ENCODE measurements around the gene LIMS2. TPM values are rescaled to one million over a fixed set of nuclear protein-coding genes. Genes with fewer than 3 reads are reported as not detected.

The LIMS2 gene
- total RNA-seq, 2 experiments from 2014 or later = 4.5 to 11.4 TPM

DNA sequence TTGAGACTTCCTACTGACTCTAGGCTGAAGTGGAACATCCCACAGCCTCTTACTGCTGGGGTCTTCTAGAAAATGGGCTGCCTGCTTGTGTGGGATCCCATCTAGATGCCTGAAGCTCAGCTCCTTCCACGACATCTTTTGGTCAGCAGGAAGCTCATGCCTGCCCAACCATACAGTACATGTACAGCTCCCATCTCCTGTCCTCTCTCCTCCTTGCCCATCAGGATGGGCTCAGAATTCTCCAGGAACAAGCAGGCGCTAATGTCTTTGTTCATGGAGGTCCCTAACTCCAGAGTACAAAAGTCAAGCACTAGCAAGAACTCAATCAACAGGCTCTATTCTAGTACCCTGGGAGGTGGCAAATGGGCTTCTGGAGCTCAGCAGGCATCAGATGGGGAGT is 61.1 kb downstream of the LIMS2 start:
- CTCF ChIA-PET = interaction anchor here (1.1 kb wide), 1 partner anchor 36 kb away, joined by 6 read pairs; no protein-coding TSS in a partner anchor
- Mint-ChIP-seq H3K4me1 (peaks cover 9% of the 10 kb centered on the region), H3K27ac (no peak overlapping the region), H3K9me3 (ENCODE audit: low read depth) (no peaks in the 10 kb centered on the region), H3K27me3 (peaks cover 52% of the 10 kb centered on the region), H3K36me3 (no peaks in the 10 kb centered on the region), H3K4me3 (no peak overlapping the region)
- ATAC-seq (no peak), DNase-seq (no peak)

- DNase-seq (no peak), ATAC-seq (no peak)
- Mint-ChIP-seq H3K27ac (no peak overlapping the region), H3K36me3 (no peaks in the 10 kb centered on the region), H3K4me1 (peaks cover 9% of the 10 kb centered on the region), H3K9me3 (ENCODE audit: low read depth) (no peaks in the 10 kb centered on the region), H3K4me3 (no peak overlapping the region), H3K27me3 (peaks cover 47% of the 10 kb centered on the region)
- CTCF ChIA-PET = no interaction called here
These were observed 63.1 kb downstream of the LIMS2 start for GRCh38 chr2:127612111-127612822.

GRCh38 chr2:127611076-127611925 is 64.0 kb downstream of the LIMS2 start:
- Mint-ChIP-seq H3K36me3 (no peaks in the 10 kb centered on the region), H3K4me3 (no peak overlapping the region), H3K27ac (no peak overlapping the region), H3K27me3 (peaks cover 38% of the 10 kb centered on the region), H3K4me1 (peaks cover 7% of the 10 kb centered on the region), H3K9me3 (ENCODE audit: low read depth) (no peaks in the 10 kb centered on the region)
- DNase-seq (no peak), ATAC-seq (no peak)
- CTCF ChIA-PET = no interaction called here

DNA sequence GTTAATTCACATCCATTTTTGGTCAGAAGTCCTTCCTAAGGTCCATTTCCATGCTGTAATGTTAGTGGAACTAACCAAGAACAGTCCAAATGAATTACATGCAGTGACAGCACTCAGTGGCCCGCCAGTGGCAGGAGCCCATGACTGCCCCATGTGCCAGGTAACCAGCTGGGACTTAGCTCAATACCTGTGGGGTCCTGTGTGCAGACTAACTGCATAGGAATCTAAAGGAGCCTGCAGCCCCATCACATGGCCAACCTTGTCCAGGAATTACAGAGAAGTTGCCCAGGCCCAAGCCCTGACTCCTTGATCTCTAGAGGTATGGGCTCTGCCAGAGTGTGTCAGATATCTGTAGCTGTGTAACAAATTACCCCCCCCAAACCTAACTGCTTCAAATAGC is 64.8 kb downstream of the LIMS2 start:
- Mint-ChIP-seq H3K27ac (no peak overlapping the region), H3K27me3 (peaks cover 30% of the 10 kb centered on the region), H3K4me3 (no peak overlapping the region), H3K9me3 (ENCODE audit: low read depth) (no peaks in the 10 kb centered on the region), H3K4me1 (no peaks in the 10 kb centered on the region), H3K36me3 (no peaks in the 10 kb centered on the region)
- CTCF ChIA-PET = interaction anchor here (1.1 kb wide), 1 partner anchor 39 kb away, joined by 3 read pairs; no protein-coding TSS in a partner anchor
- ATAC-seq (no peak), DNase-seq (no peak)

DNA sequence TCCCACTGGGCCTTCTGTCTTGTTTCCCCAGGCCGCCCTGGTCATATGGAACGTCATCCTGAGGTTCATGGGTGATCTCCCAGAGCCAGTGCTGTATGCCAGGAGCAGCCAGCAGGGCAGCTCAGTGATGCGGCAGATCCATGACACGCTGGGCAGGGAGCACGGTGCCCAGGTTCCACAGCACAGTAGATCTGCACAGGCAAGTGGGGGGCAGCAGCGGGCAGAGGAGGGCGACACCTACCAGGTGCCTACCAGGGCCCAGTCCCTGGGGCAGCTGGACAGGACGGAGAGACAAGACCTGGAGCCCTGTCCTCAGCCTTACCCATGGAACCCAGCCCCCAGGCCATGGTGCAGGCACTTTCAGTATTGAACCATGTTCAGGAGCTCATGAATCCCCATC is 65.5 kb downstream of the LIMS2 start:
- no peak overlapping the region for H3K27ac Mint-ChIP-seq
- ATAC-seq = no peak
- no peaks in the 10 kb centered on the region for H3K4me1 Mint-ChIP-seq
- peaks cover 24% of the 10 kb centered on the region for H3K27me3 Mint-ChIP-seq
- H3K9me3 Mint-ChIP-seq (ENCODE audit: low read depth) = no peaks in the 10 kb centered on the region
- H3K4me3 Mint-ChIP-seq = no peak overlapping the region
- DNase-seq = no peak
- CTCF ChIA-PET = interaction anchor here (1.1 kb wide), 1 partner anchor 40 kb away, joined by 3 read pairs; no protein-coding TSS in a partner anchor
- H3K36me3 Mint-ChIP-seq = no peaks in the 10 kb centered on the region

GRCh38 chr2:127609031-127609751 is 66.1 kb downstream of the LIMS2 start:
- CTCF ChIA-PET = interaction anchor here (1.1 kb wide), 1 partner anchor 41 kb away, joined by 3 read pairs; no protein-coding TSS in a partner anchor
- peak; percentile 16 for ATAC-seq
- no peaks in the 10 kb centered on the region for H3K9me3 Mint-ChIP-seq (ENCODE audit: low read depth)
- H3K4me3 Mint-ChIP-seq = no peak overlapping the region
- H3K27ac Mint-ChIP-seq = no peak overlapping the region
- no peak for DNase-seq
- no peaks in the 10 kb centered on the region for H3K4me1 Mint-ChIP-seq
- no peaks in the 10 kb centered on the region for H3K36me3 Mint-ChIP-seq
- peaks cover 20% of the 10 kb centered on the region for H3K27me3 Mint-ChIP-seq

- peaks cover 13% of the 10 kb centered on the region for H3K27me3 Mint-ChIP-seq
- DNase-seq = no peak
These were observed 67.0 kb downstream of the LIMS2 start for GRCh38 chr2:127608061-127609030.

DNA sequence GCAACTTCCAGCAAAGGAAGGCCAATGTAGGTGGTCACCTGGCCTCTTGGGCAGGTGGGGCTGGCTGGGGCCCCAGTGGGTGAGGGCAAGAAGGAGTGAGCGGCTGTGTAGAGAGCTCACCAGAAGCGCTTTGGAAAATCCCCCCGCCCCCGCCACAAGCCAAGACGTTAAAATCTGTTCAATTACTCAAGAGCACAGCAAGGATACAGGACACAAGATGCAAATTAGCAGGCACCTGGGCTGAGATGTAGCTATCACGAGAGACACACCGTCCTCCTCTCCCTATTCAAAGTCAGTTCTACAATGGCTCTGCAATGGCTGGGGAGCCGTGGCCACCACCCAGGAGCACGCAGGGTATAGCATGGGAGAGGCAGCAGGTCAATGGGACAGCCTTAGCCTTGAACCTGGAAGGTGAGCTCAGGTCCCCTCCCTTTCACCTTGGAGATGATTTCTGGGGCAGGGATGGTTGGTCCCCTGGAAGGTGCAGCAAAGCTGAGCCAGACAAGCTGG is 67.9 kb downstream of the LIMS2 start:
- DNase-seq = no peak
- CTCF ChIA-PET = interaction anchor here (0.8 kb wide), 1 partner anchor 16 kb away, joined by 5 read pairs; no protein-coding TSS in a partner anchor
- Mint-ChIP-seq H3K4me3 (no peak overlapping the region), H3K27ac (no peak overlapping the region), H3K4me1 (no peaks in the 10 kb centered on the region), H3K27me3 (peaks cover 14% of the 10 kb centered on the region), H3K9me3 (ENCODE audit: low read depth) (peaks cover 2% of the 10 kb centered on the region), H3K36me3 (peaks cover 3% of the 10 kb centered on the region)
- ATAC-seq = no peak

More at GRCh38 chr2:127608061-127609030, 67.0 kb downstream of the LIMS2 start:
- CTCF ChIA-PET = interaction anchor here (0.8 kb wide), 1 partner anchor 17 kb away, joined by 5 read pairs; no protein-coding TSS in a partner anchor
- no peak for ATAC-seq
- Mint-ChIP-seq H3K27ac (no peak overlapping the region), H3K4me3 (no peak overlapping the region), H3K9me3 (ENCODE audit: low read depth) (no peaks in the 10 kb centered on the region), H3K36me3 (no peaks in the 10 kb centered on the region), H3K4me1 (no peaks in the 10 kb centered on the region)

DNA sequence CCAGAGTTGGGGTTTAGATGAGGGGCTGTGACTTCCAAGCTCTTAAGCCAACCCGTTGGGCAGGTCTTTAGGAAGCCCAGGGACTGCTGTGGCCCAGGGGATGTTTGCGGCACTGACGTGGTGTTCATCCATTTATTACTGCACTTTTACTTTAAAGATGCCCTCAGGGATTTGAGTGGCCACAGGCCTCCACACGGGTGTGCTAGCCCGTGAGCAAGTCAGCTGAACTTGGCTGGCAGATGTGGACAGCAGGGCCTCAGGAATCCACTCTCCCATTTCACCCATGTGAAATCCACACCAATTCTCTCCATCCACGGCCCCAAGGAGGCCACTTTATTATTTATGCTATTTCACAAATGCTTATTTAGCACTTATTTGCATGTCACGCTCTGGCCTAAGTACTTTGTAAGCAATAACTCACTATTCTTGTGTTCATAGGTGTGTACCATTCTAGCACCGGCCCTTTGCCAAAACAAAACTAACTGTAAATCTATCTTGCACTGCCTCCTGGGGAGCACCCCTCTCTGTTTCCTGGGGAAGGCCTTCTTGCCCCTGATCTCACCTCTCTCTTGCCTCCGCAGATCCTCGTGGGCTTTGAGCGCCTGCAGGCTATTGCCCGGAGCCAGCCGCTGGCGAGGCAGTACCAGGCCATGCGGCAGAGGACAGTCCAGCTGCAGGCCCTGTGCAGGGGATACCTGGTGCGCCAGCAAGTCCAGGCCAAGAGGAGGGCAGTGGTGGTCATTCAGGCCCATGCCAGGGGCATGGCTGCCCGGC is 68.5 kb downstream of the LIMS2 start:
- Mint-ChIP-seq H3K27me3 (peaks cover 14% of the 10 kb centered on the region), H3K36me3 (peaks cover 3% of the 10 kb centered on the region), H3K9me3 (ENCODE audit: low read depth) (peaks cover 2% of the 10 kb centered on the region), H3K4me1 (no peaks in the 10 kb centered on the region), H3K27ac (no peak overlapping the region), H3K4me3 (no peak overlapping the region)
- DNase-seq (no peak), ATAC-seq (no peak)
- CTCF ChIA-PET = interaction anchor here (0.8 kb wide), 1 partner anchor 16 kb away, joined by 5 read pairs; no protein-coding TSS in a partner anchor

GRCh38 chr2:127605691-127606263 is 69.6 kb downstream of the LIMS2 start:
- peaks cover 3% of the 10 kb centered on the region for H3K36me3 Mint-ChIP-seq
- DNase-seq (no peak), ATAC-seq (no peak)
- H3K27me3 Mint-ChIP-seq = peaks cover 19% of the 10 kb centered on the region
- CTCF ChIA-PET = interaction anchor here (2.3 kb wide), 1 partner anchor 14 kb away, joined by 13 read pairs; no protein-coding TSS in a partner anchor
- H3K9me3 Mint-ChIP-seq (ENCODE audit: low read depth) = peaks cover 2% of the 10 kb centered on the region
- no peaks in the 10 kb centered on the region for H3K4me1 Mint-ChIP-seq
- H3K4me3 Mint-ChIP-seq = no peak overlapping the region
- no peak overlapping the region for H3K27ac Mint-ChIP-seq

DNA sequence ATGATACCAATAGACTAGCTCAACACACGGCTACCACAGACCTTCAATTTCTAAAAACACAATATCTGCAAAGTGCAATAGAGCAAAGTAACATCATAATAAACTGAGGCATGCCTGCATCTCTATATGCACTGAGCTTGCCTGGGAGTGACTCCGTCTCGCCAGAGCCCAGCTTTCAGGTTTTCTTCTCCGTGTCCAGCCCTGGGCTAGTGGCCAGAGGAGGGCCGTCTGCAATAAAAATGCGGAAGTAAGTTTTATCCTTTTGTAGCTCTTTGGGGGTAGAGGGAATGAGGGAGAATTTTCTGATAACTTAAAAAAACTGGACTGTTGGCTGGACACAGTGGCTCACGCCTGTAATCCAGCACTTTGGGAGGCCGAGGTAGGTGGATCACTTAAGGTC is 70.3 kb downstream of the LIMS2 start:
- H3K36me3 Mint-ChIP-seq = peaks cover 3% of the 10 kb centered on the region
- CTCF ChIA-PET = interaction anchor here (2.3 kb wide), 1 partner anchor 13 kb away, joined by 13 read pairs; no protein-coding TSS in a partner anchor
- no peaks in the 10 kb centered on the region for H3K4me1 Mint-ChIP-seq
- DNase-seq (no peak), ATAC-seq (no peak)
- H3K27me3 Mint-ChIP-seq = peaks cover 23% of the 10 kb centered on the region
- H3K4me3 Mint-ChIP-seq = no peak overlapping the region
- peaks cover 2% of the 10 kb centered on the region for H3K9me3 Mint-ChIP-seq (ENCODE audit: low read depth)
- H3K27ac Mint-ChIP-seq = no peak overlapping the region
